ENCODE results near the gene ST6GAL2. TPM values are rescaled to one million over a fixed set of nuclear protein-coding genes. Genes with fewer than 3 reads are reported as not detected.

Gene ST6GAL2
- total RNA-seq, 1 donor from 2014 or later = 5.9 TPM

DNA sequence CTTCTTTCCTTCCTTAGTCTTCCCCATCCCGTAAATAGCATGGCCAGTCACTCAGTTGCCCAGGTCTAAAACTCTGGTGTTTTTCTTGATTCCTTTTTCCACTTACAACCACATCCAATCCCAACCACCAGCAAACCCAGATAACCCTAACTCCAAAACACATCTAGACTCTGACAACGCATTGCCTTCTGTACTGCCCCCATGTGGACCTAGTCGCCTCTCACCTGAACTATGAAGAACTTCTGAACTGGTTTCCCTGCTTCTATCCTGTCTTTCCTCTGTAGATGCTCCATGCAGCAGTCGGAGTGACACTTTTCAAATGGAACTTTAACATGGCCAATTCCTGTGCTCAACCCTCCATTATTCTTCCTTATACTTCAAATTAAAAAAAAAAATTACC lies 26.5 kb downstream of the ST6GAL2 start:
- DNase-seq = no peak

DNA sequence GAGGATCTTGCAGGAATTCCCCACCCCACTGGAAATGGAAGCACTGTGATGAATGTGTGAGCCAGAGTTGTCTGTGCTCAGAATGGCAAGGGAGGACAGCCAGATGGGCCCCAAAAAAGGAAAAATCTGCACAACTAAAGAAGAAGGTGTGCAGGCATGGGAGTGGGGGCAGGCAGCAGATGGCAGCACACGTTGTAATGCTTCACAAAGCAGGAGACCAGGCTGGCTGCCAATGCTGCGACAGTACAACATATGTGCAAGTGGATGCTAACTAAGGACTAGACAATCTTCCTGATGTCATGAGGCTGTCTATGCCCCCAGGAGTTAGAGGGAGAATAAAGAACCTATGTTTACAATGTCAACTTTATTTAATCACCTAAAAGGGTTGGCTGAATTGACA lies 27.2 kb downstream of the ST6GAL2 start:
- DNase-seq = no peak

DNA sequence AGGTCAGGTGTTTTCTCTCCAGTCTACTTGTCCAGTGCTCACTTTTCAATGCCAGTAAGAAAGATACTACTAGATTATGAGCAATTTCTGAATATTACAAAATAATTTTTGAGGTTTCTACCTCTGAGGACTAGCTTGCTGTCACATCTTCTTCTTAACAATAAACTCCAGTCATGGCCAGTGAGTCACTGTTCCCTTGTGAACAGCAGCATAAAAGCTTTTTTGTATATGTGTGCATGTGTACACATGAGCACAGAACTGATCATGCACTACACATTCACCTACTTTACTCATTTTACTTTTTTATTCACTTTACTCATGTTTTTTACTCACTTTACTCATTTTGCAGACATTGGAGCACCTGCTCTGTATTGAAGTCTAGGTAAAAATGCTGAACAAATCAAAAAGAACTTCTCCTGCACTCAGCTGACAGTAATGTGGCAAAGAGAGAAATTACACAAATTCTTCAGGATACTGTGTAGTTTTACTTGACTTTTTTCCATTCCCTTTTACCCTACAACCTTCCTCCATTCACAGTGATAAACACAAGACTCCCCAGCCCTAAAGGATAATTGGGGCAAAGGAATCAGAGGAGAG lies 28.0 kb downstream of the ST6GAL2 start:
- no peak for DNase-seq

DNA sequence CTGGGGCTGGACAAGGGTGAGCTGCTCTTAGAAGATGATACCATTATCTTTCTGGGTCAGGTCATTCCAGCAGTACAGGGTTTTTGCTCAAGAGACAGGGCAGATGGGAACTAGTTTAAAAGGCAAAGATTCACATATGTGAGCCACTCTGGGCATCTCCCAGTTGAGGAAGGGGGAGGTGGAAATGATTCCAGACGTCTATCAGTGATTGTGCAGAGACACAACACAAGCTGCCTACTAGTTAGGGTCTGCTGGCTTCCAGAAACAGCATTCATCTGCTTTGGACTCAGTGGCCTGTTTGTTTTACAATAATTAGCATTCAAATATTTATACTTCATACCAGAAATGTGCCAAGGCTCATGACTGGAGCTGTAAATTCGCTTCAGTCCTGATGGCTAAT lies 32.3 kb downstream of the ST6GAL2 start:
- no peak for DNase-seq

DNA sequence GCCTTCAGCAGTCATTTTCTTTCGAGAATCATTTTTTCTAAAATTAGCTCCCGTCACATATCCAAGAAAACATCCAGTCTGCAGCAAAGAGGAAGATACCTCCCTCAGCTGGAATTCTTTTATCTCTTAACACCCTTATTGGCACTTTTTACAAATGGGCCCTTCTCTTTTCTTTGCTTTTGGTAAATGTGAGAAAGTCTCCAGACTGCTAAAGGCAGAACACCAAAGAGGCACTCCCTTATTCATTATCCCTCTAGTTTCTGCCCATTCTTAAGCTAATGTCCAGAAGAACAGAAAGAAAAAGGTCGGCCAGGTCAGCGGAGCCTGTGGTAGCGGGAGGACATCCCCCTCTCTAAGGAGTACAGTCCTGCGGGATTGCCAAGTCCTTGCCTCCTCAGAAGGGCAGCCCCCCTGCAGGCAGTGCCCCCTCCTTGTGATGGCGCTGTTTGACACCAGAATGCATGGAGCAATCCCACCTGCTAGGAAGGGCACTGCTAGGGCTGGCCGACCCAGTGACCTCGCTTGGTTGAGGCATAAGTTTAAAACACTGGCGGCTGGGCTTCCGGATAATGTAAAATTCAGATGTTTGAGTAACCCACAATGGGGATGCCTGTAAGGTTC lies 34.0 kb downstream of the ST6GAL2 start:
- no peak for DNase-seq

DNA sequence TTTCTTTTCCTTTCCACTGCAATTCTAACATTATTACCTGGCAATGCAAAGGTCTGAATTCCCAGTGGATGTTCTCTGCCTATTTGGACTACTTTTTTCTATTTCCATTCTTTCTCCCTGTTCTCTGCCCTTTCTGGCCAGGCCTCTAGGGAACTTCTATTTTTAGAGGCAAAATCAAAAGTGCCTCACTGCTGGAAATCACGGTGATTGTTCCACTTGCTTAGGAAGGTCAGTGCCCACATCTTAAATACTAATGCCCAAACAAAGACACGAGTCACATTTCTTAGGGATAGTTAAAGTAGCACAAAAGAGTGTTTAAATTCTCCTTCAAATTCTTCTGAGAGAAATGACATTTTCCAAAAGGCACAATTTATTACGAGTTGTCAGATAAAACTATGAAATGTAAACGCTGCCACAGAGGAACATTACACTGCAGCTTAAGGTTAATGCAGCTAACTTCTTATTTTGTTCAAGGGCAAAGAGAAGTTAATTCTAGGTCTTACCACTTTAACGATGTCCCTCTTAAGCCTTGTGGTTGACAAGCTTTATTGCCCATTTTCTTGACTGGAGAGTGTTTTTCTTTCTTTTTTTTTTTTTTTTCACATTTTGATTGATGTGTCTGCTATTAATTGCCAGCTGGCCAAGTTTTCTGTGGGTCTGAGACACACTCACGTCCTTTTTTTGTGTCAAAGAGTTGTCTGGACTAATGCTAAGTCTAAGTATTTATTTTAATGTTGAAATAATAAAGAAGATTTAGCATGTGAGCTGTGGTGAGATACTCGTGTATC lies 34.7 kb downstream of the ST6GAL2 start:
- no peak for DNase-seq

DNA sequence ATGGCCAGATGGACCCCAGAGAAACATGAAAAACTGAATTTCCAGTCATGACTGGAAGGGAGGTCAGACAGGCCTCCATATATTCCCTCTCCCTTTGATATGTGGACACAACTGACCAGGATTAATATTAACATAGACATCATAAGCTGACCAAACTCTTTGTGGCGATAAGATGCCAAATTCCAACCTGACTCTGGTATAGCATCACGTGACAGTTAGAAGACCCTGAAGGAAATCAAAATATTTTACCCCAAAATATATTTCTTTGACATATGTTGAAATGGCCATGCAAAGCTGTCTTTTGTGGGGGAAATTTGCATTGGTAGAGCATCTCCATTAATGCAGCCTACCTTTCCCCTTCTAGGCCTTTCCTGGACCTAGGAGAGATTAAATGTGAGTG lies 36.7 kb downstream of the ST6GAL2 start:
- DNase-seq = no peak

GRCh38 chr2:106847366-106847765 lies 38.6 kb downstream of the ST6GAL2 start:
- no peak for DNase-seq

DNA sequence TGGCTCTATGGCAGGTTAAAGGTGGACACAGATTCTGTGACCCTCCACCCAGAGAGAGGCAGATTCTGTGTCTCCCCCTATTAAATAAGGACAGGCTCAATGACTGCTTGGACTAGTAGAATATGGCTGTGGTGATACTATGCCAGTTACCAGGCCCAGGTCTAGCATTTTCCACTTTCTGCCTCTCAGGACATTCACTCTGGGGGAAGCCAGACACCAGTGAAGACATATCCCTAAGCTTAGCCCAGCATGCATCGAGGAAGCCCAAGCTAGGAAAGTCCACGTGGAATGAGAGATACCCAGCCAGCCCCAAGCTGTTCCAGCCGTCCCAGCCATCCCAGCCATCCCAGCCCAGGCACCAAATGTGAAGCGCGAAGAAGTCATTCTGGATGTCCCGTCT lies 40.3 kb downstream of the ST6GAL2 start:
- no peak for DNase-seq

DNA sequence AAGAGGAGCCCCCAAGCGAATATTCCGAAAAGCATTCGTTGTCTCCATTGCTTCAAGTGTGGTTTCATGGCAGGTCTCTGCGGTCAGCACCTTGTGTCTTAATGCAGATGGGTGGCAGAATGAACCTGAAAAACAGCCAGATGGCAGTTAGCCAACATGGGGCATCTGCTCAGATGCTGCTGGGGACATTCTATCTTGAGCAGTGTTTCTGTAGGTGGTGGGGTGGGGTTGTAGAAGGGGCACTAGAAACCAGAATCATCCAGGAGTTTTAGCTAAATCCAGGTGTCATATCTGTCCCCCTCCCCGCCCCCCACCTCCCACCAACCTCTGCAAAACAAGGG lies 42.1 kb downstream of the ST6GAL2 start:
- DNase-seq = no peak

DNA sequence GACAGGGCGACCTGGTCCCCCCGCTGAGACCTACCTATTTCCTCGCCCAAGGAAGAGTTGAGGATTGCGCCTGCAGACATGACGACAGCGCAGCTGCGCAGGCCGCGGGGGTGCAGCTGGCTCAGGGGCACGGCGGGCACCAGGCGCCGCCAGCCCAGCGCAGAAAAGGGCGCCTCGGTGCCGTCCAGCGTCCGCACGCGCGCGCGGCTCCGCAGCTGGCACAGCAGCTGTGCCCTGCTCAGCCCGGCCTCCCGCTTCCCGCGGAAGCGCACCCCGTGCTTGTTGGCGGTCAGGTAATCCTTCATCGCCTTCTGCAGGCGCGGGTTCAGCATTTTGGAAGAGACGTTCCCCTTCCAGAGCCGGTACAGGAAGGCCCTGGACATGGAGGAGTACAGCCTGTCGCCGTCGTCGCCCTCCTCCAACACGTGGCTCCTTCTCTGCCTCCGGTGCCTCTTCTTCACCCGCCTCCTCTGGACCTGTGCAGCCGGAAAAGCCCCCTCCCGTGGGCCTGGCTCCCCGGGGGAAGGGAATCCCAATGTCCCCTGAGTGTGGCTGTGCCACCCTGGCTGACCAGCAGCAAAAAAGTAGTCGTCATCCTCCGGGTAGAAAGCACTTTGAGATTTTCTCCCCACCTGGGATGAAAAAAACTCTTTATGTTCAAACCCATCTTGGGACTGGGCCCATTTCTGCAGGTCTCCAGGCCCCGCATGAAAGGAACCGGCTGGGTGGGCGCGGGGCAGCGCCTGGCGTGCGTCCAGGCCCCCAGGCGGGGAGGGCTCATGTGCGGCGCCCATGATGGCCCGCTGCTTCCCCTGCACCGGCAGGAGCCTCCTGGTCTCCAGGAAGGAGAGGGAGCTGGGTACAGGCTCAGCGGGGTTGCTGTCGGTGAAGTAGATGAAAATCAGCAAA lies 42.7 kb downstream of the ST6GAL2 start:
- DNase-seq = no peak

GRCh38 chr2:106841886-106842645 lies 43.9 kb downstream of the ST6GAL2 start:
- DNase-seq = no peak

- peak; percentile 32 for DNase-seq
These were observed 45.1 kb downstream of the ST6GAL2 start for GRCh38 chr2:106840818-106841217.

DNA sequence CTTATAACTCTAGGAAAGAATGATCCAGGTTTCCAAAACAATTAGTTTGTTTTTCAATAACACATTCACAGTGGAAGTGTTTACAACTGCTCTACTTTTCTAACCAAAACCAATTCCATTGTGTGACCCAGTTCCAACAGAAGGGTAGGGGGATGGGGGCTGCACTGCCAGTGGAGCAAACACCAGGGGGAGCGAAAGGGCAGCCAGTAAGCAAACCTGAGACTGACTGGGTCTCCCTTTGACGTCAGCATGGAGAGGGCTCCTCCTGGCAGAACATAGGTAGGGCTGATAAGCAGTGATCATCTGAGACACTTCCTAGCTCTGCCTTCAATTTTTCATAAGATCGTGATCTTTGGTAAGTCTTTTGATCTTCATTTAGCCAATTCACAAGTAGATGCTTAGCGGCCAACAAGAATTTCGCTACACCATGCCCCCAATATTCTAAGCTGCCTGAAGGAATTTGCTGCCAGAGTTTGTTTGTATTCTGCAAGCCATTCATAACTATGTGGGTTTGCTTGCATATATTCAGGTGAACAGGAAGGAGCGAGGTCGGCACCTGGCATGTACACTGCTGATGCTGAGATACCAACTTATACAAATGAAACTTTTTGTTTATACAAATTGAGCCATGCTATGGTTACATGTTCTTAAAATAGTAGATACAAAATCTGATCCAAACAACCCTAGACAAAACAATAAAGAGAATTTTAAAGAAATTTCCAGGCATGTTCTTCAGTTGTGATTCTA lies 45.9 kb downstream of the ST6GAL2 start:
- DNase-seq = no peak

GRCh38 chr2:106833256-106833655 lies 52.7 kb downstream of the ST6GAL2 start:
- no peak for DNase-seq

DNA sequence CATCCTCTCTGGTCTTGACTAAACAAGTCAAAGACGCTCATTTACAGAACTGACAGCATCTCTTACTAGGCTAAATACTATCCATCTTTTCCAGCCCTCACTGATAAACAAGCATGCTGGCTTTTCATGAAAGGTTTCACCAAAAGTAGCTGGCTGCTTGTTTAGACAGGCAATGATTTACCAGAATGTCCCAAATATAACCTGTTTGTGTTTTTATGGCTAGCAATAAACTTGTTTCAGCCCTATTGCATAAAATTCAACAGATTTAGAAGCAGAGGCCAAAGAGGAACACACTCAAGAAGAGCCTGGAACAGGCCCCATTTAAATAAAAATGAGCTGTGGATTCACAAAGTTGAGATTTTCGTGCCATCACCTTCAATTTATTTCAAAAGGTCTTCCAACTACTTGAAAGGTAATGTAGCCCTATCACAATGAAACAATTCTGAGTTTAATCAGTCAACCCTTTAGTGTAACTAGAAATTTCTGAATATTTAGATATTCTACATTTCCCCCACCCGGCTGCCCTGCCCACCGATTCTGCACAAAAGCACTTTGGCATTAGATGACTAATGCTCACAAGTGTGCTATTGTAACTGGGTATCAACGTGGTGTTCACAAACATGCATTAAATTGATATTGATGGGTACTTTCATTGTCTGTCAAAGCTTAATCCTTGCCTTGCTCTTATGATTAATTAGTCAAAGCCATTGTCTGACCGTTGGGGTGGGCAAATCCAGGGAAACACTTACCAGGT lies 54.0 kb downstream of the ST6GAL2 start:
- no peak for DNase-seq

- DNase-seq = no peak
These were observed 54.7 kb downstream of the ST6GAL2 start for GRCh38 chr2:106831241-106831640.

DNA sequence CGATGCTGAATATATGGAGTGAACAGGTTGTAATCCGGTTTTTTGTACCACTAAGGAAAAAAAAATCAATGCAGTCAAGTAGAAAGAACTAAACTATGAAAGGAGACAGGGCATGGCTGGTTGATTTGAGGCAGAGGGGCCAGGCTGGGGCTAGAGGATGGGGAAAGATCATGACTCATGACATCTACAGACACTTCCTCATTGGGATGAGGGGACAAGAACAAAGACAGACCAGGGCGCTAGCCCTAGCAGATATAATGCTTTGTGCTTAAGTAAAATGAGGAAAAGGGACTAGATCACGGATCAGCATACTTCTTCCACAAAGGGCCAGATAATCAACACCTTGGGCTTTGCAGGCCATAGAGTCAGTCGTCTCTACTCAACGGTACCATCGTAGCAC lies 55.8 kb downstream of the ST6GAL2 start:
- no peak for DNase-seq

DNA sequence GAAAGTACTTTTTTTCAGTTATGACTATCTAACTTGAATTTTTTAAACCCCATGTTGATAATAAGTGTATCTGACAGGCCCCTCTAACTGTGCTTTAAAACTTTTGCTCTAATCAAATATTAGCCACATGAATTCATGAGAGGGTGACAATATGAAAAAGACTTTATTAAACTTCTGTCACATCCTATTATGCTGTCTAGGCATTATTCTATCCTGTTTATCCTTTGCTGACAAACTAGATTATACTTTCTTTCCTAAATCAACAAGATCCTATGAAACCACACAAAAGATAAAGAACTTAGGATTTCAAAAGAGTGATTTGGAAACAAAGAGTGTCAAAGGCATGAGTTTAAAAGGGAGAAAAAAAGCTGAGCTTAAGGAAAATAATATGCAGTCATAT lies 57.8 kb downstream of the ST6GAL2 start:
- DNase-seq = no peak

- DNase-seq = no peak
These were observed 58.8 kb downstream of the ST6GAL2 start for GRCh38 chr2:106827158-106827557.

DNA sequence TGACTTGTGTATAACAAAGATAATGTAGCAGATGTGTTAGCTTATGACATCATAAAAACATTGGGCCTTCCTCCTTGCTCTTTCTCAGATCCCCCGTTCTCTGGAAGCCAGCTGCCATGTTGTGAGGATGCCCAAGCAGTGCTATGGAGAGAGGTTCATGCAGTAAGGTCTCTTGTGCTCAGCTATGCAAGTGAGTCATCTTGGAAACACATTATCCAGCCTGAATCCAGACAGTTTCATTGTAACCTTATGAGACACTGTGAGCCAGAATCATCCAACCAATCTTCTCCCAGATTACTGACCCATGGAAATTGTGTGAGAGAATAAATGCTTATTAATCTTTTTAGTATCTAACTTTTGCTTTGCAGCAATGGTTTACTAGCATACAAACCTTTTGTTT lies 60.8 kb downstream of the ST6GAL2 start:
- DNase-seq = no peak
